ENCODE data around the gene DBP. TPM values are rescaled to one million over a fixed set of nuclear protein-coding genes. Genes with fewer than 3 reads are reported as not detected.

Gene DBP
- total and polyA plus RNA-seq, 2 of the 13 experiments (the other 11 are each of a cell fraction or from before 2014, with no cell fraction given): 1.7 to 5.8 TPM

DNA sequence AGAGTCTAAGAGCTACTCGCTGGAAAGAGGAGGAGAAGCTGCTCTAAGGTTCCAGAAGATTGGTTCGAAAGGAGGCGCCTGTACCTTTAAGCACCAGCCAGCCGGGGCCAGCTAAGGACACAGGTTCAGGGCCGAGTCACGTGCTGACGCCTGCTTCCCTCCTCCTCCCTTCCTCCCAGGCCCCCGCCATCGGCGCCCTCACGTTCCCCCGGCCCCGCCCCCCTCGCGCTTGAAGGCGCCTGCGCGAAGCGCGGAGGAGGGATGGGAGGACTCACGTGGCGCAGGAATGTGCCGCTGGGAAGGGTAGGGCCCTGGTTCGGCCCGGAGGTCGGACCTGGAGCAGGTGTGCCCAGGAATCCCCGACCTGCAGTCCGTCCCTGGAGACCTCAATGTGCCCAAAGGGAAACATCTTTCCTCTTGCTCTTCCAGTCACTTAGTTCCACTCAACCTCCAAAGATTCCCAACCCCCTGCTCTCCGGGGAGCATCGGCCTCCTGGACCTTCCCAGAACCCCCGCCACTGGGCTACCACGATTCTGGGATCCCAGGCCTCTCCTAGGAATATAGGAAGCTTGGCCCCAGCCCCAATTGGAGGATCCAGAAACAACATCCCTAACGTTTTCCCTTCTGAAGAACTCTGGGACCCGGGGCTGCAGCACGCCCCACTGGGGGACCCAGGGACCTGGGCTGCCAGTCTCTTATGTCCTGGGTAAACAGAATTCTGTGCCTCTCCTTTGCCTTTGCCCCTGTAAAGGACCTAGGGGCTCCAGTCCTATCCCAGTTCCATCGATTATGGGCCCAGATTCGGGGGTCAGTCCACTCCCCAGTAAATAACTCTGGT is 2.5 kb downstream of the DBP start (continued):
- peak; percentile 30; the same call in 1 of the 2 replicates for TF ChIP-seq THAP9 (CRISPR knock-in tag; IDR thresholded peaks at IDR 0.05; ENCODE audit: borderline replicate concordance)
- no peak for TF ChIP-seq SRSF4 (IDR thresholded peaks at IDR 0.05; ENCODE audit: low read depth, low read length, poor library complexity, severe bottlenecking)
- no peak for TF ChIP-seq ZNF768 (CRISPR knock-in tag; IDR thresholded peaks at IDR 0.05)
- no peak for TF ChIP-seq FOXM1 (CRISPR knock-in tag; IDR thresholded peaks at IDR 0.05)
- TF ChIP-seq HES4 (CRISPR knock-in tag; IDR thresholded peaks at IDR 0.05; ENCODE audit: borderline replicate concordance): peak; percentile 67; the same call in 1 of the 2 replicates
- peak; percentile 88 for TF ChIP-seq ERF (CRISPR knock-in tag; IDR thresholded peaks at IDR 0.05)
- TF ChIP-seq RFX3 (CRISPR knock-in tag; IDR thresholded peaks at IDR 0.05): no peak
- TF ChIP-seq ZNF7 (CRISPR knock-in tag; IDR thresholded peaks at IDR 0.05): no peak
- TF ChIP-seq BRF2 (CRISPR knock-in tag; IDR thresholded peaks at IDR 0.05): no peak
- peak; percentile 66; the same call in 1 of the 2 replicates for TF ChIP-seq ZMYM3 (CRISPR knock-in tag; IDR thresholded peaks at IDR 0.05)
- no peak for TF ChIP-seq DMTF1 (CRISPR knock-in tag; IDR thresholded peaks at IDR 0.05)
- TF ChIP-seq, protein P1, sequence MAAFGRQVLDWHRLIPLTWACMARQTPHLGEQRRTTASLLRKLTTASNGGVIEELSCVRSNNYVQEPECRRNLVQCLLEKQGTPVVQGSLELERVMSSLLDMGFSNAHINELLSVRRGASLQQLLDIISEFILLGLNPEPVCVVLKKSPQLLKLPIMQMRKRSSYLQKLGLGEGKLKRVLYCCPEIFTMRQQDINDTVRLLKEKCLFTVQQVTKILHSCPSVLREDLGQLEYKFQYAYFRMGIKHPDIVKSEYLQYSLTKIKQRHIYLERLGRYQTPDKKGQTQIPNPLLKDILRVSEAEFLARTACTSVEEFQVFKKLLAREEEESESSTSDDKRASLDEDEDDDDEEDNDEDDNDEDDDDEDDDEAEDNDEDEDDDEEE (CRISPR knock-in tag; IDR thresholded peaks at IDR 0.05): no peak
- no peak for TF ChIP-seq CSRNP2 (CRISPR knock-in tag; conservative IDR thresholded peaks at IDR 0.05; ENCODE audit: low read depth)
- TF ChIP-seq ZNF256 (CRISPR knock-in tag; conservative IDR thresholded peaks at IDR 0.05): no peak
- TF ChIP-seq ZNF382 (CRISPR knock-in tag; IDR thresholded peaks at IDR 0.05; ENCODE audit: borderline replicate concordance): no peak
- TF ChIP-seq ZNF549 (CRISPR knock-in tag; IDR thresholded peaks at IDR 0.05): no peak
- TF ChIP-seq, protein P2, sequence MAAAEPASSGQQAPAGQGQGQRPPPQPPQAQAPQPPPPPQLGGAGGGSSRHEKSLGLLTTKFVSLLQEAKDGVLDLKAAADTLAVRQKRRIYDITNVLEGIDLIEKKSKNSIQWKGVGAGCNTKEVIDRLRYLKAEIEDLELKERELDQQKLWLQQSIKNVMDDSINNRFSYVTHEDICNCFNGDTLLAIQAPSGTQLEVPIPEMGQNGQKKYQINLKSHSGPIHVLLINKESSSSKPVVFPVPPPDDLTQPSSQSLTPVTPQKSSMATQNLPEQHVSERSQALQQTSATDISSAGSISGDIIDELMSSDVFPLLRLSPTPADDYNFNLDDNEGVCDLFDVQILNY (CRISPR knock-in tag; conservative IDR thresholded peaks at IDR 0.05): peak; percentile 57; the same call in 1 of the 2 replicates
- no peak for TF ChIP-seq SMC3 (IDR thresholded peaks at IDR 0.05; ENCODE audit: low read length)
- TF ChIP-seq STAG1 (CRISPR knock-in tag; IDR thresholded peaks at IDR 0.05): no peak

All from HepG2 (cell line).